Measurements from ENCODE around the gene DCTPP1. TPM values are rescaled to one million over a fixed set of nuclear protein-coding genes. Genes with fewer than 3 reads are reported as not detected.

DCTPP1 gene
- total and polyA plus RNA-seq, 2 of the 13 experiments (the other 11 are each of a cell fraction or from before 2014, with no cell fraction given) = 54.8 to 74.4 TPM

- TF ChIP-seq E2F5 (CRISPR knock-in tag; conservative IDR thresholded peaks at IDR 0.05) (peak; percentile 67), PTBP1 (IDR thresholded peaks at IDR 0.05; ENCODE audit: low read depth, low read length, poor library complexity, severe bottlenecking) (peak; percentile 80), ASH2L (IDR thresholded peaks at IDR 0.05; ENCODE audit: insufficient read length, low read depth, low read length) (peak; percentile 82), IRX3 (CRISPR knock-in tag; IDR thresholded peaks at IDR 0.05; ENCODE audit: borderline replicate concordance, low read depth) (no peak), KMT2B (CRISPR knock-in tag; IDR thresholded peaks at IDR 0.05) (peak; percentile 32; the same call in 1 of the 2 replicates), MATR3 (CRISPR knock-in tag; IDR thresholded peaks at IDR 0.05) (no peak), NR3C1 (CRISPR knock-in tag; IDR thresholded peaks at IDR 0.05) (0 out of 2 replicates have a peak, but pooled peaks have one; percentile 38), ZIK1 (CRISPR knock-in tag; IDR thresholded peaks at IDR 0.05; ENCODE audit: borderline replicate concordance, low read depth) (peak; percentile 86), ZFY (CRISPR knock-in tag; IDR thresholded peaks at IDR 0.05) (peak; percentile 98), ZNF350 (CRISPR knock-in tag; IDR thresholded peaks at IDR 0.05; ENCODE audit: borderline replicate concordance, low read depth) (peak; percentile 87), GZF1 (CRISPR knock-in tag; IDR thresholded peaks at IDR 0.05) (peak; percentile 87), HMGXB3 (CRISPR knock-in tag; IDR thresholded peaks at IDR 0.05; ENCODE audit: borderline replicate concordance) (peak; percentile 99), NFKB2 (CRISPR knock-in tag; IDR thresholded peaks at IDR 0.05; ENCODE audit: borderline replicate concordance) (peak; percentile 92), ZBTB38 (CRISPR knock-in tag; IDR thresholded peaks at IDR 0.05) (0 out of 2 replicates have a peak, but pooled peaks have one; percentile 12), SOX13 (IDR thresholded peaks at IDR 0.05) (0 out of 2 replicates have a peak, but pooled peaks have one; percentile 34), SOX13 (CRISPR knock-in tag; conservative IDR thresholded peaks at IDR 0.05 in 1 of 2, IDR thresholded peaks at IDR 0.05 in 1 of 2) (0 out of 4 replicates have a peak, but pooled peaks of 1 of the 2 experiments have one; percentile 22), MTF2 (CRISPR knock-in tag; IDR thresholded peaks at IDR 0.05; ENCODE audit: borderline replicate concordance) (peak; percentile 76; the same call in 1 of the 2 replicates), ZNF224 (CRISPR knock-in tag; IDR thresholded peaks at IDR 0.05) (peak; percentile 88; the same call in 1 of the 2 replicates), DPF2 (CRISPR knock-in tag; IDR thresholded peaks at IDR 0.05; ENCODE audit: borderline replicate concordance, low read depth) (peak; percentile 43; the same call in 1 of the 2 replicates)
- TF ChIP-seq, protein P1, sequence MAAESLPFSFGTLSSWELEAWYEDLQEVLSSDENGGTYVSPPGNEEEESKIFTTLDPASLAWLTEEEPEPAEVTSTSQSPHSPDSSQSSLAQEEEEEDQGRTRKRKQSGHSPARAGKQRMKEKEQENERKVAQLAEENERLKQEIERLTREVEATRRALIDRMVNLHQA (CRISPR knock-in tag; IDR thresholded peaks at IDR 0.05) = no peak
- TF ChIP-seq, protein P2, sequence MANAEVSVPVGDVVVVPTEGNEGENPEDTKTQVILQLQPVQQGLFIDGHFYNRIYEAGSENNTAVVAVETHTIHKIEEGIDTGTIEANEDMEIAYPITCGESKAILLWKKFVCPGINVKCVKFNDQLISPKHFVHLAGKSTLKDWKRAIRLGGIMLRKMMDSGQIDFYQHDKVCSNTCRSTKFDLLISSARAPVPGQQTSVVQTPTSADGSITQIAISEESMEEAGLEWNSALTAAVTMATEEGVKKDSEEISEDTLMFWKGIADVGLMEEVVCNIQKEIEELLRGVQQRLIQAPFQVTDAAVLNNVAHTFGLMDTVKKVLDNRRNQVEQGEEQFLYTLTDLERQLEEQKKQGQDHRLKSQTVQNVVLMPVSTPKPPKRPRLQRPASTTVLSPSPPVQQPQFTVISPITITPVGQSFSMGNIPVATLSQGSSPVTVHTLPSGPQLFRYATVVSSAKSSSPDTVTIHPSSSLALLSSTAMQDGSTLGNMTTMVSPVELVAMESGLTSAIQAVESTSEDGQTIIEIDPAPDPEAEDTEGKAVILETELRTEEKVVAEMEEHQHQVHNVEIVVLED (CRISPR knock-in tag; IDR thresholded peaks at IDR 0.05; ENCODE audit: borderline replicate concordance) = no peak
These were observed 51.3 kb downstream of the DCTPP1 start (continued) for GRCh38 chr16:30378236-30379157.

All from HepG2 (cell line).